NCI-H146 treated with DMSO at 0.1 percent for 48 hours (cell line): ENCODE data around the gene NOP56.

ENCODE experiments used
- DNase-seq: peaks from one replicate; lab custom pipeline; 2025; ENCODE audit not compliant: unreplicated experiment; lab: John Stamatoyannopoulos, UW

NOP56 gene

DNA sequence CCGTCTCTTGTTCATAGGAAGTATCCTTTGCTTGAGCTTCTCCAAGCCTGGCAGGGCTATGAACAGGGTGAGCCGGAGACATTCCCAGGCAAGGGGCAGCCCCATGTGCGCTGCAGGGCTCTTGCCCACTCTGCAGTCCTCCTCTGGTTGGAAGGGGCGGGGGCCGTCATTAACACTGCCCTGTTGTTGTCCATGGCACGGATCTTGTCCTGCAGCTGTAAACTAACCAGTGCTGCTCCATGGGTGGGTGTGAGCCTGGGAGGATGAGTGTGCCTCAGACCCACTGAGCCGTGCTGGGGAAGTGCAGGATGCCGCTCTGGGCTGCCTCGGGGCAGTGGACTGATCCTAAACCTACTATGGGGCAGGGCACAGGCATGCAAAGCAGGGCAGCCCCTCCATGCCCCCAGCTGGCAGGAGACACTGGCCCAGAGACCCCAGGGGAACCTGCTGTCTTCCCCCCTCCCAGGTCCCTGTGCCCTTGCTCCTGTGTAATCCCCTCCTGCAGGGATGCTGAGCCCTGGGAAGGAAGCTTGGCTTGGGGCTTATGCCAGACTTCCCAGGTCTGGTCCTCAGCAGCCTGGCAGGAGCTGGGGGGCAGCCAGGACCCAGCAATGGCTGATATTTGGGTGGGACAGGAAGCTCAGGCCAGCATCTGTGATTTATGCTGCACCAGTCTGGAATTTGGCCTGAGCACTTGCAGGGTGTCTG, 48.6 kb downstream of the NOP56 start:
- no peak for DNase-seq

DNA sequence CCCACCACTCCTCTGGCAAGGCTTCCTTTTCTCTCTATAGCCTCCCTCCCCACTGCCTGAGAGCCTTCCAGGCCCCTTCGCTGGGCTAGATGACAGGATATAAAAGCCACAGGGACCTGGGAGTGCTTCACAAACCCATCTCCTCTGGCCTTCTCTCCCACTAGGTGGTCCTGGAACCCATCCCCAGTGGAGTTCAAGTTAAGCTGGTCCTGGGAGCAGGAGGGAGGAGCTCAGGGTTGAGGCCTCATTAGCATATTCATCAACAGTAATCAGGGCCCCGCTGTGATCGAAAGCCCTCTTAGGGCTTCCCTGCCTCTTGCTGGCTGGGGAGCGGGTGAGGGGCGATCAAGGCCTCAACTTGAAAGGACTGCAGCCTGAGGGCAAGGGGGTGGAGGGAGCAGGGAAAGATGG, 49.2 kb downstream of the NOP56 start:
- DNase-seq, result no peak

DNA sequence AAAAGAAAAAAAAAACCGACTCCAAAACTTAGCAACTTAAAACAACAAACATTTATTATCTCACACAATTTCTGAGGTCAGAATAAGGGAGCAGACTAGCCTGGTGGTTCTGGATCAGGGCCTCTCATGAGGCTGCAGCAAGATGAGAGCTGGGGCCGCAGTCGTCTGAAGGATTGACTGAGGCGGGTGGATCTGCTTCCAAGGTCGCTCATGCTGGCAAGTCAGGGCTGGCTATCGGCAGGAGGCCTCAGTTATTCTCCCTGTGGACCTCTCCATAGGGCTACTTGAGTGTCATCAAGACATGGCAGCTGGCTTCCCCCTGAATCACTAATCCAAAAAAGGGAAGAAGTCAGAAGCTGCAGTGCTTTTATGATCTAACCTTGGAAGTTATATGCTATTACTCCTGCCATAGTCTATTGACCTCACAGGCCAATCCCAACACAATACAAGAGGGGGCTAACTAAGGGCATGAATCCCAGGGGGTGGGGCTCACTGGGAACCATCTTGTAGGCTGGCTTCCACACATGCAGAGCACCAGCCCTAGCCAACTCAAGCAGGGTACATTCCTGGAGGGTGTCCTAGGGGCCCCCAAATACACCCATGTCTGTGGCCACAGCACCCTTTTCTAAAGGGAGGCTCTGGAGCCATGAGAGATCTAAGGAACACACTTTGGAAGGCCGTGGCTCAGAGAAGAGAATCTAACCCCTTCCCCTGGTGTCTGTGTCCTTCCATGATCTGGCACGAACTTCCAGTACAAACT, 51.5 kb downstream of the NOP56 start:
- DNase-seq, result no peak

DNA sequence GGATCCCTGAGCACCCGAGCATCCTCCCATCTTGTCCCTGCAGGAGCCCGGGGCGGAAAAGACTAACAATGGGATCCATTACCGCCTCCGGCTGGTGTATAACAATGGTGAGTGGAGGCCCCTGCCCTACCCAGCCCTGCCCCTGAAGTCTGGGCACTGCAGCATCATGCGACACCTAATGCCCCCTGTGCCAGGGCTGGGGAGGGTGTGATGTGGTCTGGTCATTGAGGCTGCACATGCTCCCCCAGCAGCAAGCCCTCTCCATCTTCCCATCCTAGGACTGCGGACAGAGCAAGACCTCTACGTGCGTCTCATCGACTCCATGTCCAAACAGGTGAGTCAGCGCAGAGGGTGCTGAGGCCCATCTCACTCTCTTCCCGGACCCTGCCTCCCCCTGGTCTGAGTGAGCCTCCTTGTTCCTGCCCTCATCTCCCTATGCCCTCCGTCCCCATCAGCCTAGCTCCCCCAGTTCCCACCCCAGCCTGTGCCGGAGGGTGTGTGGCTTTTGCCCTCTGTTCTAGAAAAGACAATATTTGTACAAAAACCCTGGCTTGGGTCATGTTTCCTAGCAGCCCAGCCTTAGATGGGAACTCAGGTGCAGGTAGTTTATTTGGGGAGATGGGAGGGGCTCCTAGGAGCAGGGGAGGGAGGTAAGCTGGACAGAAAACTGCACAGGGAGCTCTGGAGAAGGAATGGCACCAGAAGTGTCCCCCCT, 53.7 kb downstream of the NOP56 start:
- no peak for DNase-seq

DNA sequence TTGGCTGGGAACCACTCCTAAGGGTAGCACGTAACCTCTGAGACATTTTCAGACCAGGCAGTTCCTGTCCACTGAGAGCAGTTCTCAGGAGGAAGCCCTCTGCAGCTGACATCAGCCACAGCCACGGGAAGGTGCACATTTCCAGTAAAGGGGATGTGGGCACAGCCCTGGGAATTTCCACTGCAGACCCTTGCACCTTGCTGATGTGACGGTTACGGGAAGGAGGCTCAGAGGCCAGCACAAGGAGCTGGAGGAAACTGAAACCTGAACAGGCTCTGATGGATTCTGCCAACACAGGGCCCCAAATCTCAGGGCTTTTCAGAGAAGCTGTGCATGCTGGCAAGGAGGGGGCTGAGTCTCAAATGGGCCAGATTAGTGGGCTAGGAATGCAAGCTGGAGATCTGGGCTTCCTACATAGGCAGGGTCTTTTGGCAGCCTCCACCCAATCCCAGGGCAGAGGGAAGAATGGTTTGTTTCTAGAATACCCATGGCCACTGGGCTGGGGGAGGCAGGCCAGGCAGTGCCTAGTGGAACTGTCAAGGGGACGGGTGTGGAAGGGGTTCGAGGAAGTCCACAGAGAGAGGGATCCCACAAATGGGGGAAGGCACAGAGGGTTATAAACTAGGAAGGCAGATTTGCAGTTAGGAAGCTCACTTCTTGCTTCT, 54.4 kb downstream of the NOP56 start:
- DNase-seq, result no peak

DNA sequence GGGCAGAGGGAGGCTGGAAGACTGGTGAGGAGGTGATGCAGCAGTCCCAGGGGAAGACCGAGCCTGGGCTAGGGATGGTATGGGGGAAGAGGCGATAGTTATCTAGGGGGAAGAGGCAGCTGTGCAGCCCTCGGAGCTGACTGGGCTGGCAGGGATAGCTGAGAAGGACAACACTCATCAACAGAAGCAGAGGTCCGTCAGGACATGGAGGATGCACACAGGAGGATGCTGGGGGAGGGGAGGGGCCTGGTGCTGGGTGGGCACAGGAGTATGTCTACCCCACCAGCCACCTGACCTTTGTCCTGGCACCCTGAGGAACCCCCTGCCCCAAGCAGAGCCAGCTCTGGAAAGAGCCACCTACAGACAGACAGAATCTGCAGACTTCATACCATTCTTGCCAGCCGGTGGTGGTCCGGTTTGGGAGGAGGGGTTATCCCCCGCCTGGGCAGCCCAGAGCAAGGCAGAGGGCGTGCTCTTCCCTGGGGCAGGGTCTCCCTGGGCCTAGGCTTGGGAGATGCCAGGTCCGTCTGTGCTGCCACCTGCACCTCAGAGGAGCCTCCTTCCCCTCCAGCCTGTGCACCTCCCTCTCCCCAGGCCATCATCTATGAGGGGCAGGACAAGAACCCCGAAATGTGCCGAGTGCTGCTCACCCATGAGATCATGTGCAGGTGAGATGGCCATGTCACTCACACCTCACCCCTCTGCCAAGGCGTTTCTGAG, 55.1 kb downstream of the NOP56 start:
- no peak for DNase-seq
